NCI-H1694 (cell line): Measurements from ENCODE around the gene RSKR.
A peak's percentile ranks its signal among the peaks of the same experiment; 100 is the strongest.
"Not testable (repeated sequence)": the region's sequence is repeated elsewhere in the genome, so short reads cannot be mapped to it uniquely, and the experiment has no call there.

Experiments used
- DNase-seq: peaks from one replicate; lab custom pipeline; 2025; lab: John Stamatoyannopoulos, UW

Gene RSKR

GRCh38 chr17:28622186-28622585 is 8.2 kb upstream of the RSKR start:
- no peak for DNase-seq

- DNase-seq, result no peak
These were observed 6.0 kb upstream of the RSKR start for GRCh38 chr17:28620010-28620409.

GRCh38 chr17:28618464-28618863 is 4.5 kb upstream of the RSKR start:
- DNase-seq, result no peak

GRCh38 chr17:28616281-28616680 is 2.3 kb upstream of the RSKR start:
- no peak for DNase-seq

GRCh38 chr17:28615260-28615940 is 1.4 kb upstream of the RSKR start:
- DNase-seq, result no peak

GRCh38 chr17:28612936-28613872 is 781 bp downstream of the RSKR start:
- peak; percentile 21 for DNase-seq

- no peak for DNase-seq
These were observed 1.5 kb downstream of the RSKR start for GRCh38 chr17:28612531-28612930.

- DNase-seq, result no peak
These were observed 3.6 kb downstream of the RSKR start for GRCh38 chr17:28610376-28610775.

- not testable (repeated sequence) for DNase-seq
These were observed 10.0 kb downstream of the RSKR start for GRCh38 chr17:28604031-28604430.

GRCh38 chr17:28599311-28600184 is 14.4 kb downstream of the RSKR start:
- DNase-seq, result peak; percentile 71

- DNase-seq, result peak; percentile 84
These were observed 15.1 kb downstream of the RSKR start, which contains the start of gene SPAG5 for GRCh38 chr17:28598799-28599310. TSS of gene SPAG5 (minus strand) at chr17:28599025. CDS start at chr17:28598946, 79 bp downstream.

- no peak for DNase-seq
These were observed 15.6 kb downstream of the RSKR start for GRCh38 chr17:28598389-28598788.

- DNase-seq, result no peak
These were observed 16.2 kb downstream of the RSKR start for GRCh38 chr17:28597606-28598383.

GRCh38 chr17:28592260-28592659 is 21.7 kb downstream of the RSKR start:
- DNase-seq, result no peak

- no peak for DNase-seq
These were observed 28.1 kb downstream of the RSKR start for GRCh38 chr17:28585851-28586250.

- DNase-seq, result no peak
These were observed 29.6 kb downstream of the RSKR start for GRCh38 chr17:28584434-28584833.

GRCh38 chr17:28582513-28582912 is 31.5 kb downstream of the RSKR start:
- no peak for DNase-seq

GRCh38 chr17:28580959-28581358 is 33.0 kb downstream of the RSKR start:
- DNase-seq, result no peak

- no peak for DNase-seq
These were observed 34.5 kb downstream of the RSKR start for GRCh38 chr17:28579526-28579925.

GRCh38 chr17:28578246-28579195 is 35.5 kb downstream of the RSKR start:
- no peak for DNase-seq
